SU-DHL-6 (cell line): Measurements from ENCODE around the gene ZNF831.

ENCODE experiments used
- H2AFZ ChIP-seq: fragments of 200-600 bp; sonication (generic); 2 replicates; pipeline ENCODE4 v1.6.1; 2014; ENCODE audit warnings: low read depth, mild to moderate bottlenecking, moderate library complexity, mixed read lengths, antibody characterized with exemption, low read length; ENCODE audit not compliant: severe bottlenecking
- H3F3A ChIP-seq: fragments of 200-600 bp; shearing (Covaris generic); 2 replicates; pipeline ENCODE4 v1.6.0; 2016; ENCODE audit warnings: antibody characterized with exemption, mild to moderate bottlenecking; ENCODE audit not compliant: insufficient read depth
- H3K27ac ChIP-seq: fragments of 200-600 bp; sonication (generic); 2 replicates; pipeline ENCODE4 v1.5.1; 2016; ENCODE audit warnings: low read depth, mild to moderate bottlenecking, low read length, moderate library complexity, mixed read lengths
- H3K27me3 ChIP-seq: fragments of 200-600 bp; sonication (generic), shearing (Covaris generic); 2 replicates; pipeline ENCODE4 v1.6.0; 2014; ENCODE audit warnings: mild to moderate bottlenecking, low read length
- H3K36me3 ChIP-seq: fragments of 200-600 bp; sonication (generic); 2 replicates; pipeline ENCODE4 v1.6.1; 2014; ENCODE audit warnings: mild to moderate bottlenecking, low read length, mixed read lengths
- H3K4me2 ChIP-seq: fragments of 300-600, 200-600 bp; shearing (Covaris generic), sonication (generic); 2 replicates; pipeline ENCODE4 v1.6.0; 2014; ENCODE audit warnings: low read length, low read depth, mild to moderate bottlenecking; ENCODE audit not compliant: poor library complexity, severe bottlenecking
- H3K4me3 ChIP-seq: fragments of 200-600 bp; sonication (generic); 2 replicates; pipeline ENCODE4 v1.5.1; 2014; ENCODE audit warnings: antibody characterized with exemption, low read length, mild to moderate bottlenecking, mixed read lengths; ENCODE audit not compliant: insufficient read depth, poor library complexity, severe bottlenecking
- H3K79me2 ChIP-seq: fragments of 200-600 bp; sonication (generic); 2 replicates; pipeline ENCODE4 v1.6.1; 2014; ENCODE audit warnings: mild to moderate bottlenecking, low read length, moderate library complexity; ENCODE audit not compliant: insufficient read depth
- H3K9ac ChIP-seq: fragments of 200-600 bp; sonication (generic); 2 replicates; pipeline ENCODE4 v1.7.0; 2014; ENCODE audit warnings: mild to moderate bottlenecking, low read length
- H3K9me2 ChIP-seq: fragments of 200-600 bp; sonication (generic); replicated peaks from 2 replicates; pipeline ENCODE4 v1.6.1; 2014; ENCODE audit warnings: low read length; ENCODE audit not compliant: insufficient read depth
- H3K9me3 ChIP-seq: fragments of 200-600 bp; sonication (generic); 2 replicates; pipeline ENCODE4 v1.6.1; 2014; ENCODE audit warnings: low read length, mixed read lengths; ENCODE audit not compliant: insufficient read depth
- H4K20me1 ChIP-seq: fragments of 200-600 bp; sonication (generic); 2 replicates; pipeline ENCODE4 v1.6.1; 2014; ENCODE audit warnings: low read depth, mild to moderate bottlenecking, antibody characterized with exemption, low read length, moderate library complexity, mixed read lengths
- EZH2phosphoT487 ChIP-seq: fragments of 200-600 bp; sonication (generic), shearing (Covaris generic); conservative IDR thresholded peaks from 2 replicates; pipeline ENCODE4 v1.6.1; 2018; ENCODE audit warnings: mild to moderate bottlenecking, antibody characterized with exemption, low read length, moderate library complexity, mixed read lengths
- TF ChIP-seq, protein P1 (sequence below): fragments of 200-600 bp; sonication (generic); IDR thresholded peaks from one replicate; pipeline ENCODE4 v1.5.1; 2017; ENCODE audit warnings: antibody characterized with exemption, mild to moderate bottlenecking, low read length, moderate library complexity; ENCODE audit not compliant: insufficient read depth, poor library complexity, severe bottlenecking

The ZNF831 gene

DNA sequence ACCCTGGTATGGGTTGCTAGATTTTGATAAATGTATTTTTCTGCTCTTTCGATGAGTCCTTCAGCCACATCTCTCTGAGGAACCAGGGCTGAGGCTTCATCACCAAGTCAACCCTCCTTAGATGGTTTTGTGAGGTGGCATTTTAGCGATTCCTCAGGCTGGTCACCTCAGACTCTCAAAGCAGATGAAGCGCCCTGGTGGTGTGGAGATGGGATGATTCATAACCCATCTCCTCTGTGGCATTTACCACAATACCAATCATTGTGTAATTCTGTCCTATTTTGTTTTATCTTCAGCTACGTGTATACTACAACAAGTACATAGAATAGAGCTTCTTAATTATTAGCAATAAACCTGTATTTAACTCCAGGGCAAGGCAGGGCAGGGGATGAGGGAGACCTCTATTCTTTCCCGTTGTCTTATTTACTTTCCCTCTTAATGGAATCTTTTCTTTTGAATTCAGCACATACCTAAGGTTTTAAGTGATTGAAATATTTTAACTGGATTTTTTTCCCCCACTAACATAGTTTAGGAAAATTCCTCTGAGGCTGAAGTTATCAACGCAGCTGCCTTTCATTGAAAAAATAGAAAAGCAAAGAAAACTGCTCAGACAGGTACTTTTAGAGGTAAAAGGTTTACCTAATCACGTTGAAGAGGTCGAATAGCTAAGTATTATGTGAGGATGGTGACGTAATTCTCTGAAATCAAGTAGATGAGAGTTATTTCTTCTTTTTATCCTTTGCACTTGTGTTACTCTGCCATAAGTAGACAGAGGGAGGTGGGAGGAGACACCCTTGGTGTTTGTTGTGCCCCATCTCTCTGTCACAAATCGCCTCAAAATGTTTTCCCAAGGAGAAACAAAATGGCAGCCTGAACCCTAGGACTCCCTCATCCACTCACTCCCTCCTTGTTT lies 79.3 kb downstream of the ZNF831 start:
- no peak for TF ChIP-seq EZH2phosphoT487
- TF ChIP-seq, protein P1, sequence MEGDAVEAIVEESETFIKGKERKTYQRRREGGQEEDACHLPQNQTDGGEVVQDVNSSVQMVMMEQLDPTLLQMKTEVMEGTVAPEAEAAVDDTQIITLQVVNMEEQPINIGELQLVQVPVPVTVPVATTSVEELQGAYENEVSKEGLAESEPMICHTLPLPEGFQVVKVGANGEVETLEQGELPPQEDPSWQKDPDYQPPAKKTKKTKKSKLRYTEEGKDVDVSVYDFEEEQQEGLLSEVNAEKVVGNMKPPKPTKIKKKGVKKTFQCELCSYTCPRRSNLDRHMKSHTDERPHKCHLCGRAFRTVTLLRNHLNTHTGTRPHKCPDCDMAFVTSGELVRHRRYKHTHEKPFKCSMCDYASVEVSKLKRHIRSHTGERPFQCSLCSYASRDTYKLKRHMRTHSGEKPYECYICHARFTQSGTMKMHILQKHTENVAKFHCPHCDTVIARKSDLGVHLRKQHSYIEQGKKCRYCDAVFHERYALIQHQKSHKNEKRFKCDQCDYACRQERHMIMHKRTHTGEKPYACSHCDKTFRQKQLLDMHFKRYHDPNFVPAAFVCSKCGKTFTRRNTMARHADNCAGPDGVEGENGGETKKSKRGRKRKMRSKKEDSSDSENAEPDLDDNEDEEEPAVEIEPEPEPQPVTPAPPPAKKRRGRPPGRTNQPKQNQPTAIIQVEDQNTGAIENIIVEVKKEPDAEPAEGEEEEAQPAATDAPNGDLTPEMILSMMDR: no peak

DNA sequence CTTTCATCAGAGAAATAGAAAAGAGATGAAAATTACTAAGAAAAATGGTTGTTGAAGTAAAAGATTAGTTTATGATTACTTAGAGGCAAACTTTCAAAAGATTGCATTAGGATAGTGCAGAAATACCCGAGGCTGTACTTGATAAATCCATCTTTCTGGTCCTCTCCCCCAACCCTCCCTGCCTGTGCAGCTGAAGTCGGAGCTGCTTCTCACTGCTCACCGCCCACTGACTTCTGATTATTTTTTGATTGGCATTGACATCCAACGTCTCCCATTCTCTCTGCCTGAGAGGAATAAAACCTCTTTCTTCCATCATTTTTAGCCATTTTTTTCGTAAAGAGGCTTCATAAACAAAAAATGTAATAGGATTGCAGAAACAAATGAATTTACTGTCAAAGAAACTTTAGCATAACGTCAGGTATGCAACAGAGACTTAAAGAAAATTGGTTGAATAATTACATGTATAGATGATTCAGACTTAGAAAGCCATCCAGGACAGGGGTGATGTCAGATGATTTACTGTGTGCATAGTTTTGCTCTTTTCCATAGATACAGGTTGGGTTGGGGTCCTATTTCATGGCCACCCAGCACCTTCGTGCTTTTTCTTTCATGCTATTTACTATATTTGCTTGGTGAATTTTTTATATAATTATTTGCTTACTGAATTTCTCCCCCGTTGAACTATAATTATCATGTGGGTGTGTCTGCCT lies 83.2 kb downstream of the ZNF831 start:
- no peak overlapping the region for H3K4me3 ChIP-seq
- H3K27me3 ChIP-seq: no peaks in the 10 kb centered on the region
- H3K27ac ChIP-seq: no peak overlapping the region

More for the DNA sequence above, 79.3 kb downstream of the ZNF831 start:
- H3K9me3 ChIP-seq: no peaks in the 10 kb centered on the region
- no peaks in the 10 kb centered on the region for H3K9me2 ChIP-seq
- H3K79me2 ChIP-seq: no peaks in the 10 kb centered on the region
- no peaks in the 10 kb centered on the region for H4K20me1 ChIP-seq
- H3K27me3 ChIP-seq: no peaks in the 10 kb centered on the region
- H3K9ac ChIP-seq: no peak overlapping the region
- H3K36me3 ChIP-seq: no peaks in the 10 kb centered on the region
- no peaks in the 10 kb centered on the region for H3F3A ChIP-seq
- H3K27ac ChIP-seq: no peak overlapping the region
- H3K4me2 ChIP-seq: no peak overlapping the region
- H2AFZ ChIP-seq: no peak overlapping the region
- no peak overlapping the region for H3K4me3 ChIP-seq

DNA sequence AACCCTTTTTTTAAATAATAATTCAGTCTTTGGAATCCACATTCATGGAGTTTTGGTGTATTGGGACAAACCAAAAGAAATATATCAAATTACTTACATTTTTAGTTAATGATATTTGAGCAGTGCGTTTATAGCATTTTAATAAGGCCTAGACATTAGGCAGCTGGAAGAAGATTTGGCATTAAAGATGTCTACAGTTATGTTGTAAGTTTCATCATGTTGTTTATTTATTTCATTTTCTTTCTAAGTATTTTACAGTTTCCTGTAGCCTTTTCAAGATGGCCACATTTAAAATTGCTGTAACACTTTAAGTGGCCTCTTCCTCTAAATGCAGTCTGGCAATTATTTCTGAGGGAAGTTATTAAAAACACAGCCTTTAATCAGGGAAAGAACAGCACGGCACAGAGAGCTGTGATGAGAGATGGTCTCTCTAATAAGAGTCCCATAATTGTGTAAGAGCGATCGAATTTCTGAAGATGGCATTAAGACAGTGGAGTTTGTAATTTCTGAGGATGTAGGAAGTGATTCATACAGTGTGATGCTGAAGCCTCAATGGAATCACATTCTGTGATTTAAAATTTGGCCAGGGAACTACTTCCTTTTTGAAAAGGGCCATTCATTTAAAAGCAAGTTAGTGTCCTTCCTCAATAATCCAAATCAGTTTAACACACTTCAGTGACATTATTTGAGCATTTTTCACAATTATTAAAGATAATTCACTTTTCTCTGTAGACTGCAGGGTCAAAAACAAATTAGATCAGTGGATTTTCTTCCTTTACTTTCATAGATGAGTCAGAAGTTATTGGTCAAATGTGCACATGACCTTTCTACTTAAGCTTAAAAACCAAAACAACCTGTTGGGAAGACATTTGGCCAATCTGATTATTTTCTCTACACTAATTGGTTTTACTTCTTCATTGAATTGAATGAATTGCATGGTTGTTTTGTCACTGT lies 84.4 kb downstream of the ZNF831 start:
- no peaks in the 10 kb centered on the region for H3K27me3 ChIP-seq
- no peaks in the 10 kb centered on the region for H3F3A ChIP-seq
- H2AFZ ChIP-seq: no peak overlapping the region
- H3K4me2 ChIP-seq: no peak overlapping the region
- H3K9me2 ChIP-seq: no peaks in the 10 kb centered on the region
- H3K9me3 ChIP-seq: no peaks in the 10 kb centered on the region
- H3K4me3 ChIP-seq: no peak overlapping the region
- H3K79me2 ChIP-seq: no peaks in the 10 kb centered on the region
- TF ChIP-seq EZH2phosphoT487: no peak
- TF ChIP-seq, protein P1: no peak
- H4K20me1 ChIP-seq: no peaks in the 10 kb centered on the region
- H3K36me3 ChIP-seq: no peaks in the 10 kb centered on the region
- H3K9ac ChIP-seq: no peak overlapping the region
- H3K27ac ChIP-seq: no peak overlapping the region

More for the DNA sequence above, 83.2 kb downstream of the ZNF831 start:
- no peak overlapping the region for H2AFZ ChIP-seq
- H3K4me2 ChIP-seq: no peak overlapping the region
- H3K79me2 ChIP-seq: no peaks in the 10 kb centered on the region
- H3K9me3 ChIP-seq: no peaks in the 10 kb centered on the region
- H3K9ac ChIP-seq: no peak overlapping the region
- H4K20me1 ChIP-seq: no peaks in the 10 kb centered on the region
- H3F3A ChIP-seq: no peaks in the 10 kb centered on the region
- no peaks in the 10 kb centered on the region for H3K36me3 ChIP-seq
- TF ChIP-seq, protein P1: no peak
- no peak for TF ChIP-seq EZH2phosphoT487
- H3K9me2 ChIP-seq: no peaks in the 10 kb centered on the region
